Effector CD4-positive, alpha-beta T cell (primary cell): ENCODE results near the gene PLCZ1.
"Not testable (repeated sequence)": the region's sequence is repeated elsewhere in the genome, so short reads cannot be mapped to it uniquely, and the experiment has no call there.

ENCODE experiments used
- DNase-seq: peaks from one replicate; pipeline ENCODE4 v3.0.0-alpha.2; 2020

The PLCZ1 gene

GRCh38 chr12:18703321-18703720 is 34.5 kb downstream of the PLCZ1 start:
- DNase-seq = no peak

GRCh38 chr12:18700271-18700670 is 37.5 kb downstream of the PLCZ1 start:
- DNase-seq = no peak

GRCh38 chr12:18696971-18697602 is 40.7 kb downstream of the PLCZ1 start:
- no peak for DNase-seq

GRCh38 chr12:18693986-18694385 is 43.8 kb downstream of the PLCZ1 start:
- DNase-seq = not testable (repeated sequence)

- DNase-seq = no peak
Observed at GRCh38 chr12:18690653-18691052, 47.2 kb downstream of the PLCZ1 start.

GRCh38 chr12:18689771-18690170 is 48.0 kb downstream of the PLCZ1 start:
- no peak for DNase-seq

- no peak for DNase-seq
Observed at GRCh38 chr12:18684430-18684829, 53.4 kb downstream of the PLCZ1 start.

- no peak for DNase-seq
Observed at GRCh38 chr12:18683327-18684013, 54.3 kb downstream of the PLCZ1 start.

GRCh38 chr12:18681818-18682217 is 56.0 kb downstream of the PLCZ1 start:
- DNase-seq = no peak

- DNase-seq = no peak
Observed at GRCh38 chr12:18676996-18677588, 60.7 kb downstream of the PLCZ1 start.

GRCh38 chr12:18676141-18676540 is 61.7 kb downstream of the PLCZ1 start:
- no peak for DNase-seq

GRCh38 chr12:18658829-18659228 is 79.0 kb downstream of the PLCZ1 start:
- no peak for DNase-seq

GRCh38 chr12:18658179-18658578 is 79.6 kb downstream of the PLCZ1 start:
- no peak for DNase-seq

- no peak for DNase-seq
Observed at GRCh38 chr12:18655351-18655750, 82.5 kb downstream of the PLCZ1 start.

GRCh38 chr12:18653465-18653864 is 84.3 kb downstream of the PLCZ1 start:
- DNase-seq = no peak

- DNase-seq = no peak
Observed at GRCh38 chr12:18652596-18652995, 85.2 kb downstream of the PLCZ1 start.

GRCh38 chr12:18651525-18651924 is 86.3 kb downstream of the PLCZ1 start:
- DNase-seq = no peak

- no peak for DNase-seq
Observed at GRCh38 chr12:18646286-18646890, 91.4 kb downstream of the PLCZ1 start.

- DNase-seq = no peak
Observed at GRCh38 chr12:18644564-18644963, 93.2 kb downstream of the PLCZ1 start.

GRCh38 chr12:18643681-18644080 is 94.1 kb downstream of the PLCZ1 start:
- no peak for DNase-seq

- DNase-seq = no peak
Observed at GRCh38 chr12:18640321-18640955, 97.4 kb downstream of the PLCZ1 start.

GRCh38 chr12:18634382-18634781 is 103.4 kb downstream of the PLCZ1 start:
- no peak for DNase-seq
